HG02943 (cell line): Measurements from ENCODE around the gene C1QTNF4.

ENCODE experiments used
- ATAC-seq: cut with Tn5 transposase; IDR thresholded peaks from one replicate; pipeline ENCODE4 v1.9.1; 2021; ENCODE audit warnings: mild to moderate bottlenecking, low read depth, moderate library complexity; ENCODE audit not compliant: unreplicated experiment

Gene C1QTNF4

GRCh38 chr11:47595029-47595428 lies 818 bp upstream of the C1QTNF4 start:
- no peak for ATAC-seq

DNA sequence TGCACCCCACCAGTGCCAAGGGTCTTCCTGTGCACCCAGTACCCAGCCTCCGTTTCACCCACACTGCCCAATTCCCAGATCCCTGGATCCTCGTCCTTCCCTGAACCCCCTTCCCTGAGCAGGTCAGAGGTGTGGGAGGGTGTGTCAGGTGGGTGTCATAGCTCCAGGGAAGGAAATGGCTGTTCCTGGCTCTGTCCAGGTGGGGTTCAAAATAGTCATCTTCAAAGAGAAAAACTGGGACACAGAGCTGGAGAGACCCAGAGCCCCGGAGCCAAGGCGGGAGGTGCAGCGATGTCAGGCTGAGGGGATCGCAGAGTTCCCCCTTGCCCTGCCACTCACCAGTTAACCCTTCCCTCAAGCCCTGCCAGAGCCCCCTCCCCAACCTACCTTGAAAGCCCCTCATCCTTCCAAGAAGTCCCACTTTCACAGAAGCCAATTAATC lies 698 bp downstream of the C1QTNF4 start:
- no peak for ATAC-seq

DNA sequence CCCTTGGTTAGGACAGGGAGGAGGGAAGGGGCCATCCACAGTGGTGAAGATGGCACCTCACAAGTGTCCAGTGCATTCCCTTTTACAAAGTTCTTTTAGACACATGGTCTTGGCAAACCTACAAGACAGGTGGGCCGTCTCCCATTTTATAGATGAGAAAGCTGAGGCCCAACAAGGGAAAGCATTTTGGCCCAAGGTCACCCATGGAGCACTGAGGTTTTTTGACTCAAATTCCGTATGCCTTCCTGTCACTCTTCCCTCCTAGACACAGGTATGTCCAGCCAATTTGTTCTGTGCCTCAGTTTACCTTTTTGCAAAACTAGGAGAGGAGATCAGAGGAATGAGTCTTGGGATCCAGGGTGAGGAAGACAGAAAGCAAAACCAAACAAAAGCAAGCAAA lies 1.2 kb downstream of the C1QTNF4 start:
- no peak for ATAC-seq

DNA sequence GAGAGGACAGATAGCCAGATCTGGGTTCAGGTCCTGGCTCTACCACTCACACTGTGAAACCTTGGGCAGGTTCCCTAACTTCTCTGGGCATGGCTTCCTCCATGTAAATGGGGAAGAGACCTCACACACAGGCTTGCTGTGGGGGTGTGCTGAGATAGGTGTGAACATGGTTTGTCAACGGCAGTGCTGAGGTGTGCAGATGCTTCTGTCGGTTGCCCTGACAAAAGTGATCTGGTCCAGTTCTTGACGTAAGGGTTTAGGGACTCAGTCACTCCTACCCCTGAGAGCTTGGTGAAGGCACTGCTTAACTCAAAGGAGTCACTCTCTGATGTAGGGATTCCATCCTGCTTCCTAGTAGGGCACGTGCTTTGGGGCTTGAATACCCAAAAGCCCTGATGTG lies 2.0 kb downstream of the C1QTNF4 start:
- no peak for ATAC-seq

DNA sequence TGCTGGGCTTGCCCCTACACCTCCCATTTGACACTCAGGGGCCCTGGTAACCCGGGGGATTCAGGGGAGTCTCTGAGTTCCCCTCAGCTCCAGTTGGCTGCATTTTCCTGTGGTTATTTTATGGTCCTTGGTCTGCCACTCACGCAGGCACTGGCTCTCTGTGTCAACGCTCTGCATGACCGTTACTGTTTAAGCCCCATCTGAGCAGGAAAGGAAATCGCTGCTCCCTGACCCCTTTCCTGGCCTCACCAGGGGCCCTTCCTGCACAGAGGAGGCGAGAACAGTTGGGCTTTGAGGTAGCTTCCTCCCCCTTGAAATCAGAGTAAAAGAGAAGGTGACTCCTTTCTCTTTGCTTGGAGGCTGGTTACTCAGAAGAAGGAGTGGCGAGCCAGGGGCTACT lies 2.4 kb downstream of the C1QTNF4 start:
- ATAC-seq = no peak

DNA sequence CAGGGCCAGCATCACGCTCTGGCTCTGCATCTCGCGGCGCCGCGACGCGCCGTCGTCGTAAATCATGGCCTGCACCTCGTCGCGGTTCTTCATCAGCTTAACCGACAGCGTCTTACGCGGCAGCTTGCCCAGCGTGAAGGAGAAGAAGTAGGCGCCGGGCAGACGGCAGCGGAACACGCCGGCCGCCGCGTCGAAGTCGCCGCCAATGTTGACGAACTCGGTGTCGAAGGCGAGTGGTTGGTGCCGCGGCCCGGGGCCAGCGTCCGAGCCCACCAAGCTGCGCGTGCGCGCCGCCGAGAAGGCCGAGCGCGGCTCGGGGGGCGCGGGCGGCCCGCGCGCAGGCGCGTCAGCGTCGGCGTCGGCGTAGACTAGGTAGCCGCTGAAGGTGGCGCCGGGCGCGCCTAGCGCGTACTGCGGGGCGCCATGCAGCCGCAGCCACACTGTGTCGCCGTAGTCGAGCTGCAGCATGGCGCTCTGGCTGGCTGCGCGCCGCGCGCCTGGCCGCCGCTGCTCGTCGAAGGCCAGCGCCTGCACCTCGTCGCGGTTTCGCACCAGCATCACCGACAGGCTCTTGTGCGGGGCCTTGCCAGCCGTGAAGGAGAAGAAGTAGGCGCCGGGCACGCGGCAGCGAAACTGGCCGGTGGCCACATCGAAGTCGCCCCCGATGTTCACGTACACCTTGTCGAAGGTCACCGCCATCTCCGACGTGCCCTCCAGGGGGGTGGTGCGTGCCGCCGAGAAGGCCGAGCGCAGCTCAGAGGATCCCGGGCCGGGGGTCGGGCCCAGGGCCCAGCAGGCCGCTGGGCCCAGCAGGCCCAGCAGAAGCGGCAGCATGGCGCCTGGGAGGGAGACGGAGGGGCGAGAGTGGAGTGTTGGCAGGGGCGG lies 4.0 kb downstream of the C1QTNF4 start:
- no peak for ATAC-seq

DNA sequence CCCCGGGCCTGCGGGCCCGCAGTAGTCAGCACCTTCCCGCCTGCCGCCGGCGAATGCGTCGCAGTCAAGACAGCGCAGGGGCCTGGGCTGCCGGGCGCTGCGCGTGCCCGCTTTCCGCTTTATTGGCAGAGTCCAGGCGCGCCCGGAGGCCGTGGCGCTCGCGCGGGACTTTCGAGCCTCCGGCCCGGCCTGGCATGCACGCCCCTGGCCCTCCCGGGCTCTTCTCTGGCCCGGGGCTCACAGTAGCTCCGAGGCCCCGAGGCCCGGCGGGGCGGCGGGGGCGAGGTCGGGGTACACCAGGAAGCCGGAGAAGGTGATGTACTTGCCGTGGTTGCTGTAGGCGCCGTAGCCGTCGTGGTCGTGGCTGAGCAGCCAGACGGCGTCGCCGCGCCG lies 4.6 kb downstream of the C1QTNF4 start:
- no peak for ATAC-seq

- no peak for ATAC-seq
Observed at GRCh38 chr11:47589118-47589517, 5.1 kb downstream of the C1QTNF4 start.

GRCh38 chr11:47587723-47588326 lies 6.4 kb downstream of the C1QTNF4 start:
- ATAC-seq = no peak

DNA sequence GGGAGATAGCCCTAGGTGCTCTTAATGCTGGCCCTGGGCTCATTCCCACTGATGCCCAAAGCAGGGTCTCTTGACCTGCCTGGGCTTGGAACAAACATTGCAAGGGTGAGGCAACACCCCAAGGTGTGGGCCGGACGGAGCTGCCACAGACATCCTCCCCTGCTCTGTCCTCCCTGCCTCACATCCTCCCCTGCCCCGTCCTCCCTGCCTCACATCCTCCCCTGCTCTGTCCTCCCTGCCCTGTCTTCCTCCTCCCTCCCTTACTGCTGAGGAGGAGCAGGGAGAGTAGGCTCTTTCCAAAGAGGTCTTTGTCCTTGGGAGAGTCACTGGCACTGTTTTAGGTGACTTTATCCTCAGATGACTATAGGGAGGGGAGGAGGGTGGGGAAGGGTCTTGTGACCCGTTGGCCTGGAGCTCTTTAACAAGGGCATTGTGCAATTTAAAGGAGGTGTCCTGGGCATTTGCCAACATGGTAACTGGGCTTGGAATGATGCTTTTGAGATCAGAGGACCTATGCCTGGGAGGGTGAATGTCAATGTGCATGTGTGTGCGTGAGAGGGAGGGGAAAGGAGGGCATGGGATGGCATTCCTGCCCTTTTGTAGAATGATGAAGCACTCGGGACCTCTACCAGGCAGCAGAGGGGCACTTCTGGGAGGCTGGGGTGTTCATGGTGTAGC lies 7.0 kb downstream of the C1QTNF4 start:
- no peak for ATAC-seq

GRCh38 chr11:47586098-47586855 lies 7.9 kb downstream of the C1QTNF4 start, which contains the start of gene FAM180B:
FAM180B (plus strand) TSS chr11:47586678; CDS start chr11:47586769, 91 bp downstream.
- ATAC-seq = no peak

- no peak for ATAC-seq
Observed at GRCh38 chr11:47583844-47584243, 10.4 kb downstream of the C1QTNF4 start.

DNA sequence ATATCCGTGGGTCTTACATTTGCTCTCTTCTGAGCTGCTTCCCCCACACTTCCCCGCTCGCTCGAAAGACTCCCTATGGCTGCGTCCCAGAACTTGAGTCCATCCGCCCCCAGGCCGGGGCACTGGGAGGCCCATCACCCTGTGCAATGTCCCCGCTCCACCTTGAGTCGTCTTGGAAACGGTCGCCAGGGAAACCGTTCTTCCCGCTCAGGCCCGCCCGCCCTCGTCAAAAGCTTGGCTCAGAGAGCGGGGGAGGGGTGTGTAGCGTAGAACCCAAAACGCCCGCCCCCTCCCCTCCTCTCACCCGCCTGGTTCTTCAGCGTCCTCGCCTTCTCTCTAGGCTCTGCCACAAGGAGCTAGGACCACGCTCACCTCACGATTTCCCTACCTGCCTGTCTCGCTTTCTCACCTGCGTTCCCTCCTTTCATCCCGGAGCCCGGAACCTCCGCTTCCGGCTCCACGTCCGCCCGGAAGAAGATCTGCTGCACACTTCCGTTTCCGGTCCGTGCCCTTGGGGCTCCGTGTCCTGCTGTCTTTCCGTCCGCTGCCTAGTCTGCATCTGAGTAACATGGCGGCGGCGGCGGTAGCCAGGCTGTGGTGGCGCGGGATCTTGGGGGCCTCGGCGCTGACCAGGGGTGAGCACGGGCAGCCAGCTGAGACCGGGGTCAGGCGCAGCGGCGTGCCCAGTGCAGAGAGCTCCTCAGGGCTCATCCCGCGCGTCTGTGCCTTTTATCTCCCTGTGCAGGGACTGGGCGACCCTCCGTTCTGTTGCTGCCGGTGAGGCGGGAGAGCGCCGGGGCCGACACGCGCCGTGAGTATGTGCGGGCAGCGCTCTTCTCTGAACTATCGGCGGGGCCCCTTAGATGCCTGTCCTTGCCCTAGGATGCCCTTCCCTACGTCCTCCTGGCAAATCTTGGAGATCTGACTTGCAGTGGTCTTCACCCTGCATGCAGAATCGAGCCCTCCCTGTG lies 15.4 kb downstream of the C1QTNF4 start, which contains the start of the genes KBTBD4 and NDUFS3:
TSS of gene KBTBD4 (minus strand) at position 447 of the 971 bp plus-strand sequence. CDS start at position 428, 19 bp downstream.
TSS of gene NDUFS3 (plus strand) at position 551 of the 971 bp plus-strand sequence. CDS start at position 569, 18 bp downstream.
- peak; percentile 93 for ATAC-seq

- no peak for ATAC-seq
Observed at GRCh38 chr11:47577460-47578041, 16.7 kb downstream of the C1QTNF4 start.

DNA sequence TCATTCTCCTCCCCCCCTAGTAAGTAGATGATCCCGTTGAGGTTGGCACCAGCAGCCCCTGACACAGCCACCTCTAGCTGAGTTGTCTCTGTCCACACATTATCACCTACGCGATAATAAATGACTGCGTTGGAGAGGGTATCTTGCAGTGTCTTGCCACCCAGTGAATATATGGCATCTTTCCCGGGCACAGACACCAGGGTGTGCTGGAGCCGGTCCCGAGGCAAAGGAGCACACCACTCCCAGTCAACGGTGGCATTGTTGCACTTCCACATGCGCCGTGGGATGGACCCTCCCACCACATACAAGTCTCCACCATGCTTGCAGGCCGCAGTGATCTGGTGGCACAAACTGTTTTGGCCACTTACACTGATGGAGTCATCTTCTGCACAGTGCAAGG lies 20.9 kb downstream of the C1QTNF4 start:
- ATAC-seq = no peak

- ATAC-seq = no peak
Observed at GRCh38 chr11:47572715-47573255, 21.4 kb downstream of the C1QTNF4 start.

GRCh38 chr11:47571895-47572294 lies 22.3 kb downstream of the C1QTNF4 start:
- ATAC-seq = no peak

DNA sequence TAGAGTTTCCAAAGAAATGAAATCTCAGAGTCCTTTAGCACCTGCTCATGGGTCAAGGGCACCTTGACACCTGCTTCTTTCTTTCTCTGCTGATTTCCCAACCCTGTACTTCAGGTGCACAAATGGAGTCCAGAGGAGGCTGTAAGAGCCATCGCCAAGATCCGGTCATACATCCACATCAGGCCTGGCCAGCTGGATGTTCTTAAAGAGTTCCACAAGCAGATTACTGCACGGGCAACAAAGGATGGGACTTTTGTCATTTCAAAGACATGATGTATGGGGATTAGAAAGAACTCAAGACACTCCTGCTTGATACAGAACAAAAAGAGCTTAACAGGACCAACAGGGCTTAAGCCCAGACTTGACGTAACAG lies 22.9 kb downstream of the C1QTNF4 start:
- ATAC-seq = no peak
